K562 (cell line): ENCODE data around the gene ALG9. TPM values are rescaled to one million over a fixed set of nuclear protein-coding genes. Genes with fewer than 3 reads are reported as not detected.

ENCODE experiments used
- ARID1B ChIP-seq: fragments of 450-650 bp; IDR thresholded peaks from 2 replicates; pipeline ENCODE4 v1.6.1; 2016; ENCODE audit warnings: antibody characterized with exemption, mild to moderate bottlenecking, inconsistent platforms
- CBFA2T2 ChIP-seq: fragments of 450-650 bp; conservative IDR thresholded peaks from 2 replicates; pipeline ENCODE4 v1.6.1; 2017; ENCODE audit warnings: mild to moderate bottlenecking
- ELF2 ChIP-seq: fragments of 250-450 bp; sonication (Bioruptor Pico); IDR thresholded peaks from 2 replicates; pipeline ENCODE4 v1.5.0; 2021; ENCODE audit warnings: mild to moderate bottlenecking
- EP300 ChIP-seq: IDR thresholded peaks from 2 replicates; pipeline ENCODE4 v1.6.1; 2012; ENCODE audit warnings: low read length, improper control_type of control experiment
- LEF1 ChIP-seq: fragments of 450-650 bp; IDR thresholded peaks from 2 replicates; pipeline ENCODE4 v1.6.1; 2016; ENCODE audit warnings: mild to moderate bottlenecking
- MEIS2 ChIP-seq: fragments of 450-650 bp; IDR thresholded peaks from 2 replicates; pipeline ENCODE4 v1.6.1; 2014; ENCODE audit warnings: mild to moderate bottlenecking; ENCODE audit not compliant: partially characterized antibody
- PKNOX1 ChIP-seq: fragments of 450-650 bp; IDR thresholded peaks from 2 replicates; pipeline ENCODE4 v1.6.1; 2016
- SMAD1 ChIP-seq: fragments of 150-350 bp; IDR thresholded peaks from 2 replicates; pipeline ENCODE4 v1.6.1; 2014; ENCODE audit warnings: low read length, low read depth; ENCODE audit not compliant: partially characterized antibody
- polyA plus RNA-seq, 8 experiments: library from polyadenylated mRNA; depleted of rRNA in 4 of 8; stranded (reverse) in 5 of 8; unstranded in 3 of 8; fragments of >200 nt; fragmentation: Nextera tagmentation in 2 of 8; fragmentation: Illumina TruSeq in 1 of 8; extraction: Ambion mirVana in 2 of 8; extraction: Trizol in 1 of 8; gene quantifications; 2 replicates each; pipeline versions ENCODE4 v1.2.1 to v1.2.3, GENCODE V29; 2011 to 2014; ENCODE audit warnings: inconsistent platforms in 1 of 8, missing spikeins in 1 of 8
- total RNA-seq, 7 experiments: library from RNA; depleted of rRNA in 6 of 7; stranded (reverse); fragments of >200 nt in 6 of 7; fragmentation: Illumina TruSeq in 2 of 7; extraction: Trizol in 2 of 7; gene quantifications; 2 replicates each; pipeline versions ENCODE4 v1.2.1 to v1.2.3, GENCODE V29; 2011 to 2021; ENCODE audit warnings: low replicate concordance in 1 of 7
- TF ChIP-seq, protein P1 (sequence below): fragments of 450-650 bp; IDR thresholded peaks from 2 replicates; pipeline ENCODE4 v1.6.1; 2018; ENCODE audit not compliant: partially characterized antibody
- TF ChIP-seq, protein P2 (sequence below), 2 experiments: fragments of 450-650 bp; IDR thresholded peaks; 2 replicates each; pipeline ENCODE4 v1.6.1; 2016; ENCODE audit warnings: mild to moderate bottlenecking in 2 of 2, borderline replicate concordance in 1 of 2, low read depth in 1 of 2, moderate library complexity in 1 of 2
- TF ChIP-seq, protein P3 (sequence below): fragments of 250-450 bp; sonication (Bioruptor Pico); IDR thresholded peaks from 2 replicates; pipeline ENCODE4 v1.5.1; 2021; ENCODE audit warnings: mild to moderate bottlenecking

ALG9 gene
- total and polyA plus RNA-seq, 9 of the 15 experiments (the other 6 are each of a cell fraction or from before 2014, with no cell fraction given): 11.5 to 40.5 (median 24.9) TPM

GRCh38 chr11:111910676-111911562 lies 39.5 kb upstream of the ALG9 start (continued):
- TF ChIP-seq, protein P1, sequence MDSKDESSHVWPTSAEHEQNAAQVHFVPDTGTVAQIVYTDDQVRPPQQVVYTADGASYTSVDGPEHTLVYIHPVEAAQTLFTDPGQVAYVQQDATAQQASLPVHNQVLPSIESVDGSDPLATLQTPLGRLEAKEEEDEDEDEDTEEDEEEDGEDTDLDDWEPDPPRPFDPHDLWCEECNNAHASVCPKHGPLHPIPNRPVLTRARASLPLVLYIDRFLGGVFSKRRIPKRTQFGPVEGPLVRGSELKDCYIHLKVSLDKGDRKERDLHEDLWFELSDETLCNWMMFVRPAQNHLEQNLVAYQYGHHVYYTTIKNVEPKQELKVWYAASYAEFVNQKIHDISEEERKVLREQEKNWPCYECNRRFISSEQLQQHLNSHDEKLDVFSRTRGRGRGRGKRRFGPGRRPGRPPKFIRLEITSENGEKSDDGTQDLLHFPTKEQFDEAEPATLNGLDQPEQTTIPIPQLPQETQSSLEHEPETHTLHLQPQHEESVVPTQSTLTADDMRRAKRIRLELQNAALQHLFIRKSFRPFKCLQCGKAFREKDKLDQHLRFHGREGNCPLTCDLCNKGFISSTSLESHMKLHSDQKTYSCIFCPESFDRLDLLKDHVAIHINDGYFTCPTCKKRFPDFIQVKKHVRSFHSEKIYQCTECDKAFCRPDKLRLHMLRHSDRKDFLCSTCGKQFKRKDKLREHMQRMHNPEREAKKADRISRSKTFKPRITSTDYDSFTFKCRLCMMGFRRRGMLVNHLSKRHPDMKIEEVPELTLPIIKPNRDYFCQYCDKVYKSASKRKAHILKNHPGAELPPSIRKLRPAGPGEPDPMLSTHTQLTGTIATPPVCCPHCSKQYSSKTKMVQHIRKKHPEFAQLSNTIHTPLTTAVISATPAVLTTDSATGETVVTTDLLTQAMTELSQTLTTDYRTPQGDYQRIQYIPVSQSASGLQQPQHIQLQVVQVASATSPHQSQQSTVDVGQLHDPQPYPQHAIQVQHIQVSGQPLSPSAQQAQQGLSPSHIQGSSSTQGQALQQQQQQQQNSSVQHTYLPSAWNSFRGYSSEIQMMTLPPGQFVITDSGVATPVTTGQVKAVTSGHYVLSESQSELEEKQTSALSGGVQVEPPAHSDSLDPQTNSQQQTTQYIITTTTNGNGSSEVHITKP: peak; percentile 77
- TF ChIP-seq ELF2 (CRISPR knock-in tag) (no peak), MEIS2 (peak; percentile 40), PKNOX1 (0 out of 2 replicates have a peak, but pooled peaks have one; percentile 5), SMAD1 (no peak), CBFA2T2 (peak; percentile 82), ARID1B (peak; percentile 96), LEF1 (peak; percentile 63; the same call in 1 of the 2 replicates), EP300 (peak; percentile 66)
- TF ChIP-seq, protein P2, sequence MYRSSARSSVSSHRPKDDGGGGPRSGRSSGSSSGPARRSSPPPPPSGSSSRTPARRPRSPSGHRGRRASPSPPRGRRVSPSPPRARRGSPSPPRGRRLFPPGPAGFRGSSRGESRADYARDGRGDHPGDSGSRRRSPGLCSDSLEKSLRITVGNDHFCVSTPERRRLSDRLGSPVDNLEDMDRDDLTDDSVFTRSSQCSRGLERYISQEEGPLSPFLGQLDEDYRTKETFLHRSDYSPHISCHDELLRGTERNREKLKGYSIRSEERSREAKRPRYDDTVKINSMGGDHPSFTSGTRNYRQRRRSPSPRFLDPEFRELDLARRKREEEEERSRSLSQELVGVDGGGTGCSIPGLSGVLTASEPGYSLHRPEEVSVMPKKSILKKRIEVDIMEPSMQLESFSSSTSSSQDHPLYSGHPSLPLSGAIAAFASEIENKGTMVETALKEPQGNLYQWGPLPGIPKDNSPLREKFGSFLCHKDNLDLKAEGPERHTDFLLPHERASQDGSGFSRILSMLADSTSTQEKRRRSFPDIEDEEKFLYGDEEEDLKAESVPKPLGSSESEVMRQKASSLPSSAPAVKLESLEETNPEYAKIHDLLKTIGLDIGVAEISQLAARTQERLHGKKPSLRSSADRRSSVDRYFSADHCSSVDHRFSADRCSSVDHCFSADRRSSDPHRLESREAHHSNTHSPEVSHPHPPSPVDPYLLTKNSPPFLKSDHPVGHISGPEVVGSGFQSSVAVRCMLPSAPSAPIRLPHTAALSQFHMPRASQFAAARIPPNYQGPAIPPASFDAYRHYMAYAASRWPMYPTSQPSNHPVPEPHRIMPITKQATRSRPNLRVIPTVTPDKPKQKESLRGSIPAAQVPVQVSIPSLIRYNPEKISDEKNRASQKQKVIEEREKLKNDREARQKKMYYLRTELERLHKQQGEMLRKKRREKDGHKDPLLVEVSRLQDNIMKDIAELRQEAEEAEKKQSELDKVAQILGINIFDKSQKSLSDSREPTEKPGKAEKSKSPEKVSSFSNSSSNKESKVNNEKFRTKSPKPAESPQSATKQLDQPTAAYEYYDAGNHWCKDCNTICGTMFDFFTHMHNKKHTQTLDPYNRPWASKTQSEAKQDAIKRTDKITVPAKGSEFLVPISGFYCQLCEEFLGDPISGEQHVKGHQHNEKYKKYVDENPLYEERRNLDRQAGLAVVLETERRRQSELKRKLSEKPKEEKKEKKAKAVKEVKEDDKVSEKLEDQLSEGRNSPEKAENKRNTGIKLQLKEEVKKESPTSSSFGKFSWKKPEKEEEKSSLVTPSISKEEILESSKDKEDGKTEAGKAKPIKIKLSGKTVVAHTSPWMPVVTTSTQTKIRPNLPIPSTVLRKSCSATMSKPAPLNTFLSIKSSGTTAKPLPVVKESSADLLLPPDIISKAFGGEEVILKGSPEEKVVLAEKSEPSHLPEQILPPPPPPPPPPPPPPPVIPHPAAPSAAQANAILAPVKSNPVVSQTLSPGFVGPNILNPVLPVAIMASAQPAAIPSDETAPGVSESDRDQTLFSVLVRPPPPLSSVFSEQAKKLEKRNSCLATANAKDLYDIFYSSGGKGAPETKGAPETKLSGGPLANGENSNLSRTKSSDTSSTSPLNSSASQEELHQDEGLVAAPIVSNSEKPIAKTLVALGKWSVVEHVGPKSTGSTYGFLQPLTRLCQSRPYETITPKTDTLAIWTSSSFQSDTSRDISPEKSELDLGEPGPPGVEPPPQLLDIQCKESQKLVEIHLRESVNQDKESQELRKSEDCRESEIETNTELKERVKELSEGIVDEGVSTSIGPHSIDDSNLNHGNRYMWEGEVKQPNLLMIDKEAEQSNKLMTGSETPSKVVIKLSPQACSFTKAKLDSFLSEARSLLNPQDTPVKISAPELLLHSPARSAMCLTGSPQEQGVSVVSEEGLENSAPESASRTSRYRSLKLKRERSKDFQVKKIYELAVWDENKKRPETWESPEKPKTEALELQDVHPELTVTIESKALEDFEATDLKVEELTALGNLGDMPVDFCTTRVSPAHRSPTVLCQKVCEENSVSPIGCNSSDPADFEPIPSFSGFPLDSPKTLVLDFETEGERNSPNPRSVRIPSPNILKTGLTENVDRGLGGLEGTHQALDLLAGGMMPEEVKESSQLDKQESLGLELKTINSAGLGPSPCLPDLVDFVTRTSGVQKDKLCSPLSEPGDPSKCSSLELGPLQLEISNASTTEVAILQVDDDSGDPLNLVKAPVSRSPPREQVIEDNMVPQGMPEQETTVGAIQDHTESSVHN (IDR thresholded peaks at IDR 0.05; ENCODE audit: borderline replicate concordance in 1 of 2, low read depth in 1 of 2): no peak
- TF ChIP-seq, protein P3, sequence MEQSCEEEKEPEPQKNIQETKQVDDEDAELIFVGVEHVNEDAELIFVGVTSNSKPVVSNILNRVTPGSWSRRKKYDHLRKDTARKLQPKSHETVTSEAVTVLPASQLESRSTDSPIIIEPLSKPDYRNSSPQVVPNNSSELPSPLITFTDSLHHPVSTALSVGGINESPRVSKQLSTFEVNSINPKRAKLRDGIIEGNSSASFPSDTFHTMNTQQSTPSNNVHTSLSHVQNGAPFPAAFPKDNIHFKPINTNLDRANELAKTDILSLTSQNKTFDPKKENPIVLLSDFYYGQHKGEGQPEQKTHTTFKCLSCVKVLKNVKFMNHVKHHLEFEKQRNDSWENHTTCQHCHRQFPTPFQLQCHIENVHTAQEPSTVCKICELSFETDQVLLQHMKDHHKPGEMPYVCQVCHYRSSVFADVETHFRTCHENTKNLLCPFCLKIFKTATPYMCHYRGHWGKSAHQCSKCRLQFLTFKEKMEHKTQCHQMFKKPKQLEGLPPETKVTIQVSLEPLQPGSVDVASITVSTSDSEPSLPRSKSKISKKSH: no peak
